Trophoblast cell (in vitro differentiated cells and primary cell): ENCODE results near the gene BHLHE40.

Experiments
- DNase-seq, 2 donors: peaks; one replicate each; pipeline ENCODE4 v3.0.0-alpha.2; 2016
- H2AFZ ChIP-seq: 2 replicates; pipeline ENCODE4 v1.6.1; 2013; ENCODE audit warnings: low read length, moderate library complexity, mild to moderate bottlenecking; ENCODE audit not compliant: insufficient read depth, poor library complexity
- H2AK5ac ChIP-seq: 2 replicates; pipeline ENCODE4 v1.6.1; 2013; ENCODE audit warnings: mild to moderate bottlenecking, low read length
- H2BK120ac ChIP-seq: 2 replicates; pipeline ENCODE4 v1.6.1; 2013; ENCODE audit warnings: low read length, mild to moderate bottlenecking, moderate library complexity; ENCODE audit not compliant: insufficient read depth, poor library complexity
- H2BK12ac ChIP-seq: 2 replicates; pipeline ENCODE4 v1.6.1; 2013; ENCODE audit warnings: mild to moderate bottlenecking, low read length, moderate library complexity
- H2BK5ac ChIP-seq: 2 replicates; pipeline ENCODE4 v1.6.1; 2013; ENCODE audit warnings: low read length, low read depth, moderate library complexity, mild to moderate bottlenecking; ENCODE audit not compliant: poor library complexity
- H3K14ac ChIP-seq: 2 replicates; pipeline ENCODE4 v1.6.1; 2013; ENCODE audit warnings: mild to moderate bottlenecking, low read length
- H3K18ac ChIP-seq: 2 replicates; pipeline ENCODE4 v1.6.1; 2013; ENCODE audit warnings: mild to moderate bottlenecking, low read length
- H3K23ac ChIP-seq: 2 replicates; pipeline ENCODE4 v1.6.1; 2013; ENCODE audit warnings: low read length
- H3K27ac ChIP-seq: 2 replicates; pipeline ENCODE4 v1.5.1; 2013; ENCODE audit warnings: low read depth, mild to moderate bottlenecking, inconsistent platforms, low read length, moderate library complexity
- H3K27me3 ChIP-seq: 2 replicates; pipeline ENCODE4 v1.6.1; 2013; ENCODE audit warnings: inconsistent platforms, mild to moderate bottlenecking, low read length, moderate library complexity; ENCODE audit not compliant: insufficient read depth
- H3K36me3 ChIP-seq, 2 experiments: 1 replicate in 1 of 2; 2 replicates in 1 of 2; pipeline ENCODE4 v1.6.1; 2013; ENCODE audit warnings: low read length in 2 of 2, mild to moderate bottlenecking in 2 of 2, moderate library complexity in 1 of 2; ENCODE audit not compliant: insufficient read depth in 2 of 2, control insufficient read depth in 1 of 2
- H3K4ac ChIP-seq: 2 replicates; pipeline ENCODE4 v1.6.1; 2013; ENCODE audit warnings: low read depth, mild to moderate bottlenecking, low read length, moderate library complexity
- H3K4me1 ChIP-seq, 2 experiments: 1 replicate in 1 of 2; 2 replicates in 1 of 2; pipeline ENCODE4 v1.6.1; 2013; ENCODE audit warnings: low read length in 2 of 2, mild to moderate bottlenecking in 2 of 2, moderate library complexity in 1 of 2; ENCODE audit not compliant: insufficient read depth in 2 of 2, control insufficient read depth in 1 of 2
- H3K4me2 ChIP-seq: 2 replicates; pipeline ENCODE4 v1.6.1; 2013; ENCODE audit warnings: inconsistent platforms, mild to moderate bottlenecking, low read length, moderate library complexity
- H3K4me3 ChIP-seq: 2 replicates; pipeline ENCODE4 v1.5.1; 2013; ENCODE audit warnings: mild to moderate bottlenecking, low read depth, low read length, inconsistent platforms
- H3K79me1 ChIP-seq: one replicate; pipeline ENCODE4 v1.6.1; 2013; ENCODE audit warnings: low read length
- H3K79me2 ChIP-seq: 2 replicates; pipeline ENCODE4 v1.6.1; 2013; ENCODE audit warnings: low read length, mild to moderate bottlenecking; ENCODE audit not compliant: control insufficient read depth, insufficient read depth, poor library complexity
- H3K9ac ChIP-seq: 2 replicates; pipeline ENCODE4 v1.6.1; 2013; ENCODE audit warnings: mild to moderate bottlenecking, low read length
- H3K9me3 ChIP-seq: 2 replicates; pipeline ENCODE4 v1.6.1; 2013; ENCODE audit warnings: low read depth, mild to moderate bottlenecking, control low read depth, inconsistent platforms, low read length; ENCODE audit not compliant: insufficient read depth
- H4K12ac ChIP-seq: 2 replicates; pipeline ENCODE4 v1.6.1; 2013; ENCODE audit warnings: low read depth, mild to moderate bottlenecking, low read length, moderate library complexity
- H4K8ac ChIP-seq: 2 replicates; pipeline ENCODE4 v1.6.1; 2013; ENCODE audit warnings: low read depth, mild to moderate bottlenecking, low read length, moderate library complexity
- H4K91ac ChIP-seq: one replicate; pipeline ENCODE4 v1.6.1; 2013; ENCODE audit warnings: low read depth, mild to moderate bottlenecking, low read length, moderate library complexity
- WGBS: extraction: QIAGEN DNeasy Blood & Tissue Kit; methylation state at CpG from one replicate; pipeline ENCODE4 v1.1.7; 2013; ENCODE audit warnings: missing lambda C conversion rate; ENCODE audit not compliant: insufficient read length, insufficient coverage; ENCODE audit errors: extremely low coverage; 5-methylcytosine and 5-hydroxymethylcytosine counted together

BHLHE40 gene

GRCh38 chr3:4949004-4949403, 30.2 kb upstream of the BHLHE40 start:
- Histone ChIP-seq H3K4me1 (no peaks in the 10 kb centered on the region), H3K9ac (no peak overlapping the region), H3K14ac (peak overlapping the region; percentile 34), H3K4ac (no peak overlapping the region), H4K12ac (no peak overlapping the region), H3K36me3 (no peaks in the 10 kb centered on the region), H3K27ac (no peak overlapping the region), H3K27me3 (no peaks in the 10 kb centered on the region), H2BK5ac (no peak overlapping the region), H3K79me2 (no peaks in the 10 kb centered on the region), H3K79me1 (no peaks in the 10 kb centered on the region), H2BK120ac (no peak overlapping the region), H3K23ac (no peak overlapping the region), H3K4me3 (no peak overlapping the region), H2BK12ac (no peak overlapping the region), H3K9me3 (no peaks in the 10 kb centered on the region), H4K8ac (no peak overlapping the region), H4K91ac (no peak overlapping the region), H3K18ac (no peak overlapping the region), H2AFZ (no peak overlapping the region), H2AK5ac (no peak overlapping the region), H3K4me2 (no peak overlapping the region)
- no CpG with 5 or more reads among the region's 2 CpGs for WGBS
- no peak for DNase-seq

- no peak overlapping the region for H3K4ac ChIP-seq
- no peak overlapping the region for H4K8ac ChIP-seq
- no peak overlapping the region for H4K12ac ChIP-seq
Measured at GRCh38 chr3:4949659-4950058, 29.6 kb upstream of the BHLHE40 start.

DNA sequence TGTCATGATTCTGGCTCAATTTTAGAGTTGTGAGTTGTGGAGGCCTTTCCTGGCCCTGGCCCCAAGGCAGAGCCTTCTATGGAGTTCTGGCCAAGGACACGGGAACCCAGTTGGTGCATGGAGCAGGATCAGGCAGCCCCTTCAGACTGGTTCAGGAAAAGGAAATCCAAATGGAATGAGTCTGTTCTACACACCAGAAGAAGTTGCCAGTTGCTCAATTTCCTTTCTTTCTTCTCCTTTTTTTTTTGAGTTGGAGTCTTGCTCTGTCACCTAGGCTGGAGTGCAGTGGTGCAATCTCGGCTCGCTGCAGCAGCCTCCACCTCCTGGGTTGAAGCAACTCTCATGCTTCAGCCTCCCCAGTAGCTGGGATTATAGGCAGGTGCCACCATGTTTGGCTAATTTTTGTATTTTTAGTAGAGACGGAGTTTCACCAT, 28.9 kb upstream of the BHLHE40 start:
- Histone ChIP-seq H3K27ac (no peak overlapping the region), H2AFZ (no peak overlapping the region), H3K27me3 (no peaks in the 10 kb centered on the region), H3K79me2 (no peaks in the 10 kb centered on the region), H3K79me1 (no peaks in the 10 kb centered on the region), H3K9me3 (no peaks in the 10 kb centered on the region), H4K91ac (no peak overlapping the region), H3K9ac (no peak overlapping the region), H3K4me1 (no peaks in the 10 kb centered on the region), H2AK5ac (no peak overlapping the region), H2BK5ac (no peak overlapping the region), H3K4ac (no peak overlapping the region), H3K36me3 (no peaks in the 10 kb centered on the region), H3K4me2 (no peak overlapping the region), H3K14ac (no peak overlapping the region), H3K4me3 (no peak overlapping the region), H3K23ac (no peak overlapping the region), H3K18ac (no peak overlapping the region), H2BK12ac (no peak overlapping the region), H4K8ac (no peak overlapping the region), H4K12ac (no peak overlapping the region), H2BK120ac (no peak overlapping the region)
- no peak for DNase-seq
- no CpG with 5 or more reads among the region's 4 CpGs for WGBS

More at GRCh38 chr3:4949659-4950058, 29.6 kb upstream of the BHLHE40 start:
- no peaks in the 10 kb centered on the region for H3K9me3 ChIP-seq
- no peak overlapping the region for H3K4me3 ChIP-seq
- H3K14ac ChIP-seq = no peak overlapping the region
- no CpG with 5 or more reads among the region's 2 CpGs for WGBS
- no peaks in the 10 kb centered on the region for H3K79me1 ChIP-seq
- no peaks in the 10 kb centered on the region for H3K27me3 ChIP-seq
- H4K91ac ChIP-seq = no peak overlapping the region
- H3K79me2 ChIP-seq = no peaks in the 10 kb centered on the region
- H2BK12ac ChIP-seq = no peak overlapping the region
- no peaks in the 10 kb centered on the region for H3K4me1 ChIP-seq
- no peak overlapping the region for H2BK5ac ChIP-seq
- peak in 1 of 2 donors; percentile 13 for DNase-seq
- H3K27ac ChIP-seq = peak overlapping the region; percentile 6
- no peak overlapping the region for H3K23ac ChIP-seq
- no peaks in the 10 kb centered on the region for H3K36me3 ChIP-seq
- no peak overlapping the region for H3K18ac ChIP-seq
- no peak overlapping the region for H2BK120ac ChIP-seq
- no peak overlapping the region for H3K4me2 ChIP-seq
- H3K9ac ChIP-seq = no peak overlapping the region
- H2AFZ ChIP-seq = no peak overlapping the region
- H2AK5ac ChIP-seq = no peak overlapping the region

GRCh38 chr3:4950948-4951347, 28.3 kb upstream of the BHLHE40 start:
- no peaks in the 10 kb centered on the region for H3K9me3 ChIP-seq
- no CpG with 5 or more reads among the region's 8 CpGs for WGBS
- H3K4me3 ChIP-seq = no peak overlapping the region
- H4K91ac ChIP-seq = no peak overlapping the region
- no peak overlapping the region for H4K12ac ChIP-seq
- no peak overlapping the region for H4K8ac ChIP-seq
- no peak overlapping the region for H2BK12ac ChIP-seq
- no peaks in the 10 kb centered on the region for H3K36me3 ChIP-seq
- no peaks in the 10 kb centered on the region for H3K4me1 ChIP-seq
- no peak overlapping the region for H2AK5ac ChIP-seq
- H3K27ac ChIP-seq = no peak overlapping the region
- no peak overlapping the region for H3K18ac ChIP-seq
- no peak overlapping the region for H2BK5ac ChIP-seq
- no peaks in the 10 kb centered on the region for H3K79me2 ChIP-seq
- H3K23ac ChIP-seq = no peak overlapping the region
- H3K4ac ChIP-seq = no peak overlapping the region
- no peak overlapping the region for H3K9ac ChIP-seq
- H3K4me2 ChIP-seq = no peak overlapping the region
- no peak overlapping the region for H2AFZ ChIP-seq
- no peaks in the 10 kb centered on the region for H3K27me3 ChIP-seq
- H2BK120ac ChIP-seq = no peak overlapping the region
- no peaks in the 10 kb centered on the region for H3K79me1 ChIP-seq
- no peak for DNase-seq
- no peak overlapping the region for H3K14ac ChIP-seq
